ENCODE data around the gene RAB13.
"Not testable (repeated sequence)": the region's sequence is repeated elsewhere in the genome, so short reads cannot be mapped to it uniquely, and the experiment has no call there.

Gene RAB13

DNA sequence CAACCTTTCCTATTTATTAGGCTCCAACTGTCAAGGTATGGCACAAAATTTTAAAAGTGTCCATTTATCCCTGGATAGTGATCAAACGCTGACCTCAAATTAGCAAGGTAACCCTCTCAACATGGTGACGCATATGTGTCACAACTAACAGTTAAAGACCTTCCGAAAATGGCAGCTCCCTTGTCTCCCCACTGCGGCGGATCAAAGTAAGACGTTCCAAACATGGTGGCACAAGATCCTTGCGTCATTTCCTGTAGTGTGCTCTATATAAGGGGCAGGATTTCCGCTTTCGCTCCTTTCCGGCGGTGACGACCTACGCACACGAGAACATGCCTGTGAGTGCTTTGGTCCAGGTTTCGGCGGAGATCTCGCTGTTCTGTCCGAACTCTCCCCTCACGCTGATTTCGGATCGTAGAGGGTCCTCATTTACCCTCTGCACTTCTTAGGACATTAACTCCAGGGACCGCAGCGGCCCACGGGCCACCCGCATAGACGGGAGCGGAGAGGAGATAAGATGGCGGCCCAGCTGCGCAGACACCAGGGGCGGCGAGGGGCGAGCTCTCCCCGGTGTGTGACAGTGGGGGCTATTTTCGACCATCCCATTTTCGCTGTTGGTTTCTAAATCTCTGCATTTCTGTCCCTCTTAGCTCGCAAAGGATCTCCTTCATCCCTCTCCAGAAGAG, 4.5 kb upstream of the RAB13 start, which contains the start of gene RPS27:
Gene RPS27, plus strand, starts transcription at position 295 of the 683 bp plus-strand sequence. Its CDS starts 35 bp downstream, at position 330.
- H3K4me3 ChIP-seq (ENCODE audit: low read length), result peak within 1 kb of the TSS; percentile 67
- TF ChIP-seq ZNF274 (IDR thresholded peaks at IDR 0.05; ENCODE audit: low read depth, low read length), result no peak

DNA sequence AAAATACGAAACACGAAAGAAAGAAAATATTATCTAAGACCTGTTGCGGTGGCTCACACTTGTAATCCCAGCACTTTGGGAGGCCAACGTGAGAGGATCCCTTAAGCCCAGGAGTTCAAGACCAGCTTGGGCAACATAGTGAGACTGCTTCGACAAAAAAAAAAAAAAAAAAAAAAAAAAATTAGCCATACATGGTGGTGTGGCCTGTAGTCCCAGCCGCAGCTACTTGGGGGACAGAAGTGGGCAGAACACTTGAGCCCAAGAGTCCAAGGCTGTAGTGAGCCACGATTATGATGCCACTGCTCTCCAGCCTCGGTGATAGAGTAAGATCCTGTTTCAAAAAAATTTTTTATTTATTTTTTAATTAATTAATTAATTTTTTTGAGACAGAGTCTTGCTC, 1.5 kb upstream of the RAB13 start:
- H3K4me3 ChIP-seq (ENCODE audit: low read length), result no peak overlapping the region
- no peak for TF ChIP-seq ZNF274 (IDR thresholded peaks at IDR 0.05; ENCODE audit: low read depth, low read length)

DNA sequence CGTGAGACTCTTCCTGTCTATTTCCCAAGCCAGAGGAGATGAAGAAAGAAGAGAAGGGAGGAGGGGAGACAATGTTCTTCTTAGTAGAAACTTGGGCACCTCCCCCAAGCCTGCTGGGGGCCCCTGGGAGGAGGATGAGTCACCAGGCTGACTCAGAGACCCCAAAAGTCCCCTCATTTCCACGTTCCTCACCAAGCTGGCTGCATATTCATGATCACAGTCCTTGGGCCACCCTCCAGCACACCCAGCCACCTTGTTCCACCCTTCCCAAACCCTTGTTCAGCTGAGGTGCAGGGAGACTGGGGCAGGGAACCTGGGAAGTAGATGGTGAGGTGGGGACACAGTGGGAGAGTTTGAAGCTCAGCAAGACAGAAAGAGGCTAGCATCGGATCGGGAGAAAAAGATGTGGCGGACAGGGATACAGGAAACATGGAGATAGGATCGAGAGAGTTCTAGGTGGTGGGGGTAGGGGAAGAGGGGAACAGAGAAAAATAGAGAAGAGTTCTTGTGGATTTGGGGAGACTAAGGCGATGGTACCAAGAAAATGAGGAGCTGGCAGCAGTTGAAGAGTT, 712 bp downstream of the RAB13 start:
- peak overlapping the region; percentile 51 for H3K4me3 ChIP-seq (ENCODE audit: low read length)
- TF ChIP-seq ZNF274 (IDR thresholded peaks at IDR 0.05; ENCODE audit: low read depth, low read length), result no peak

DNA sequence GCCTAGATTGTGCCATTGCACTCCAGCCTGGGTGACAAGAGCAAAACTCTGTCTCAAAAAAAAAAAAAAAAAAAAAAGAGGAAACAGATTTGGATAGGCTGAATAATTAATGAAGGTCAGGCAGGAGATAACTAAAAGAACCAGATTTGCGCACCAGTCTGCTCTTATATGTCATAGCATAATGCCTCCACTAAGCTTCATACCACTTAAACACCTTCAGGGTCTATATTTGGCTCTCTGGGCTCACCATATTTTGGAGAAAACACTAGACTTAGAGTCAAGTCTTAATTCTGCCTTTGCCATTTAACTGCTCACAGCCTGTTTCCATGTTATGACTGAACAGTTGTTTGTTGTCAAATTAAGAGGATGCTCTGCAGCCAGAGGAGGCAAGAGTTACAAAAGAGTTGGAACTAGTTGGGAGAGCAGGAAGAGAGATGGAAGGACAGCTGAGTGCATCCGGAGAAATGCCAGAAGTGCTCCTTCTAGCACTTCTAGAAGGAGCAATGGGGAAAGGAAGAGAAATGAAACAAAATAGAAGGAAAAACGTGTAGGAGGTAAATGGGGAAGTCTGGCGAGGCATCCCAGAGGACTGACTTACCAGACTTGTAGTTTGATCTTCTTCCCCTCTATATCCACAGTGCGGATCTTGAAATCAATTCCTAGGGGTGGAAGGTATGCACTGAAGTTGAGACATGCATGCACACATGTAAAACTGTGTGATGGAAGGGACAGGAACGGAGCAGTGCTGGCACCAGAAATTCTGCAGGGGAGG, 1.8 kb downstream of the RAB13 start:
- TF ChIP-seq ZNF274 (IDR thresholded peaks at IDR 0.05; ENCODE audit: low read depth, low read length), result no peak
- no peak overlapping the region for H3K4me3 ChIP-seq (ENCODE audit: low read length)

DNA sequence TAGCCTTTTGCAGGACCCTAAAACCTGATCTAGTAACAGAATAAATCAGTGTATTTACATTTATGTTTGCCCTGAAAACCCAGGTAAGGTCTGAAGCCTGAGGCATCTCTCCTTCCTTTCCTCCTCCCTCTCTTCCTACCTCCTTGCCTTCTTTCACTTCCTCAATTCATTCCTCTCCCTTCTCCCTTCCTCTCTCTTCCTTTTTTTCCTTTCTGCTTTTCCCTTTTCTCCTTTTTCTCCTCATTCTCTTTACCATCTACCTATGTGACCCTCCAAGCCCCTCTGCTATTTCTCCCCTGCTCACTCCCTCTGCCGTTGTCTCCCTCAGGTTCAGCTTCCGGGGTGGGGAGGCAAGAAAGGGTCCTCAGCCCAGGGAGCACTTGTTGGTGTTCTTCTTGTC, 4.4 kb downstream of the RAB13 start:
- H3K4me3 ChIP-seq (ENCODE audit: low read length), result not testable (repeated sequence)

DNA sequence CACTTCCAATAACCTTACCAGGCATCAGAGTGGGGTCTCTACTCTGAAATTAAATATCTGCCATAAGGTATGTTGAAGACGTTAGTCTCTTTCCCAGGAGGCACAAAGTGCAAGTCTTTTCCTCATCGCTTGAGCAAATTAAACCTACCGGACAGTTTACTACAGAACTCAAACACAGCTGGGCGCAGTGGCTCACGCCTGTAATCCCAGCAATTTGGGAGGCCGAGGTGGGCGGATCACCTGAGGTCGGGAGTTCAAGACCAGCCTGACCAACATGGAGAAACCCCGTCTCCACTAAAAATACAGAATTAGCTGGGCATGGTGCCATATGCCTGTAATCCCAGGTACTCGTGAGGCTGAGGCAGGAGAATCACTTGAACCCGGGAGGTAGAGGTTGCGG, 7.0 kb downstream of the RAB13 start:
- H3K4me3 ChIP-seq (ENCODE audit: low read length), result not testable (repeated sequence)

DNA sequence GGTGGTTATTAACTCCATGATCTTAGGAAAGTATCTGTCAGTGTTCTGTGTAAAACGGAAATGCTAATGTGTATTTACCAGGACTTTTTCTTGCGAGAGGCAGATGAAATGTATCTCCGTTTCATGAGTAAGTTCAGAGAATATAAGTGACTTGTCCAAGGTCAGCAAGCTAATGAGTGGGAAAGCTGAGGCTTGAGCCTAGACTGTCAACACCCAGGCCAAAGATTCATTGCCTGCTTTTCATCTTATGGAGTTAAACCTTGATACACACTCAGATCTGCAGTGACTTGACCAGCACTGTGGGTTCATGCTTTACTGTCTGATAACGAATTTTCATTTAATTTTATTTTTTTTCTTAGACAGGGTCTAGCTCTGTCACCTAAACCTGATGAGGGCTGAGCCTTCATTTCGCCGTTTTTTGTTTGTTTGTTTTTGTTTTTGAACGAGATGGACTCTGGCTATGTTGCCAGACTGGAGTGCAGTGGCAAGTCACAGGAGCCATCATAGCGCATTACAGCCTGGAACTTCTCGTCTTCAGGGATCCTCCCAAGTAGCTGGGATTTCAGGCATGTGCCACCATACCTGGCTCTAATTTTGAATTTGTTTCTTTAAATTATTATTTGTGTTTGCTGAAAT, 7.7 kb downstream of the RAB13 start:
- H3K4me3 ChIP-seq (ENCODE audit: low read length), result peak overlapping the region; percentile 83
- no peak for TF ChIP-seq ZNF274 (IDR thresholded peaks at IDR 0.05; ENCODE audit: low read depth, low read length)

DNA sequence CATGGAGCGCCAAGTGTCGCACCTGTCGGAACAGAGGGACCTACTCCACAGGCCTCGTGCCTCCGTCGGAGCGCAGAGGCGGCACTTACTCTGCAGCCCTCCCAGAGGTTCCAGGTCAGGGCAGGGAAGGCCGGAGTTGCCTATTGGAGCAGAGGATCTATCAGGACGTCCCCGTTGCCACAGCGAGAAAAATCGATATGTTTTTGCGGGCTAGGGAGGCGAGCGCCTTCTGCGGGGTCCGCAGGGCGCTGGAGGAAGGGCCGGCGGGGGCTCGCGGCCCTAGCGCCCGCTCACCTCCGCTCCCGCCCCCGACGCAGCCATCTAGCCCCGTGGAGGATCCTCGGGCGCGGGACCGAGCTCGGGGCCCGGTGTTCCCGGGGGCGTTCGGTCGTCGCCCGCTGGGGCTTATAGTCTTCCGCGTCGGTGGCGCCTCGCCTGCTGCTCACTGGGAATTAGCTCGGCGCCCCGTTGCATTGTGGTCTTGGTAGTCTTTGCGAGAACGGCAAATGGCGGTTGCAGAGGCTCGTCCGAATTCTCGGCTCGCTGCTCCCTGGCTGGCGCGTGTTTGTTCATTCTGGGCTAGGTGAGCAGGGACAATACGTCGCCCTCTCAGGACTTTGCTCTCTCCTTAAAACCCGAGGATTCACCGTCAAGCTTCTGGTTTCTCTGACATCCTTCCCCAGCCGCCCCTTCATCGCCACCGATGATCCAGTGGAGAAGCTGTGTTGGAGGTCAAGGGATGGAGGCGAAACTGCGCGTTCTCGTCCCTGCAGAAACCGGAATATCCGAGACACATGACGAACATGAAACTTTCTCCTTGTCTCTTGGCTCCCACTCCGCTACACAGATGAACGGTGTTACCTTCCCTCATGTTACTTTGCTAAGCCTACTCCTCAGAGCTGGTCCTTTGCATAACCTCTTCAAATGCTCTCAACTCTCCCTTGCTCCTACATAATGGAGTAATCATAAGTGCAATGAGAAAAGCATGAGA, 8.6 kb downstream of the RAB13 start, which contains the start of gene JTB:
Gene JTB, minus strand, starts transcription at position 425 of the 991 bp plus-strand sequence. Its CDS starts 422 bp downstream, at position 3.
- peak within 1 kb of the TSS; percentile 83 for H3K4me3 ChIP-seq (ENCODE audit: low read length)
- TF ChIP-seq ZNF274 (IDR thresholded peaks at IDR 0.05; ENCODE audit: low read depth, low read length), result no peak

DNA sequence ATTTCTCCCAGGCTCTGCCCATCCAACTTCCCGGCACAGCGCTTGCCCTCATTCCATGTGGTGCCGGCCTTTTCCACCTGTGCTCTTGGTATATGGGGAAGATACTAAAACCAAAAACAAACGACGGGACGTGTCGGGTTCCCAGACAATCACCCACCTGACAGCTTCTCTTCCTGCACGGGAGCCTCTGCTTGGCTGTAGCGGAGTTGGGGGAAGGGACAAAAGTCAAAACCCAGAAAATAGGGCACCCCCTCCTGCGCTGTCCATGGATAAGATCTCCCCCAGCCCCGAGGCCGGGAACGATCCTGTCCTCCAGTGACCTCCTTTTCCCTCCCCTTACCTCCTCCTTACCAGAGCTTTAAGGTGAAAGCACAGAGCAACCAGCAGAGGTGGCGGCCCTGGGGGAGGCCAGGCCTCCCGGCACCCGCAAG, 9.3 kb downstream of the RAB13 start:
- H3K4me3 ChIP-seq (ENCODE audit: low read length), result peak overlapping the region; percentile 83
- TF ChIP-seq ZNF274 (IDR thresholded peaks at IDR 0.05; ENCODE audit: low read depth, low read length), result no peak

DNA sequence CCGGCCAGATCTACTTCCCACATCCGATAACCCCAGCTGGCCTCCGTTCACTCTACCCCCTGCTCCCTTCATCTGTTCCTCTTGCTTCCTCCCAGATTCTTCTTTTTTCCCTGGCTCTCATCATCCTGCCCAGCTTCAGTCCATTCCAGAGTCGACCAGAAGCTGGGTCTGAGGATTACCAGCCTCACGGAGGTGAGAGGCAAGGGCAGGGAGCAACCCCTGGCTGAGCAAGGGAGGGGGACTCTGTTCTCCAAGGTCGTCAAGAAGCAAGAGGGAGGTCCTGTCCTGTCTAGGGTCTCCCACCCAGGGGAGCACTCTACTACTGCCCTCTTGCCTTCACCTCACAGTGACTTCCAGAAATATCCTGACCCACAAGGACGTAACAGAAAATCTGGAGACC, 12.6 kb downstream of the RAB13 start:
- no peak overlapping the region for H3K4me3 ChIP-seq (ENCODE audit: low read length)
- TF ChIP-seq ZNF274 (IDR thresholded peaks at IDR 0.05; ENCODE audit: low read depth, low read length), result no peak

DNA sequence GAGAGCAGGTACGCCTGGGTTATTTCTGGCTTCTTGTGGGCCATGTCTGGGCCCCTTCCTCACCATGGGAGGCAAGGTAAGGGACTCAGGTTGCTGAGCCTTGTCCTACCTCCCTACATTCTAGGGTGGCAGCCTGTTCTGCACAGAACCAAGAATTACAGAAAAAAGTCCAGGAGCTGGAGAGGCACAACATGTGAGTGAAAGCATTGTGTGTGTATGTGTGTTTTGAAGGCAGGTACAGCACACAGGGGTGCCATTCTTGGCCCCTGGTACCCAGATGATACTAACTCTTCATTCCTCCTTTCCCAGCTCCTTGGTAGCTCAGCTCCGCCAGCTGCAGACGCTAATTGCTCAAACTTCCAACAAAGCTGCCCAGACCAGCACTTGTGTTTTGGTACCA, 13.1 kb downstream of the RAB13 start:
- TF ChIP-seq ZNF274 (IDR thresholded peaks at IDR 0.05; ENCODE audit: low read depth, low read length), result no peak
- no peak overlapping the region for H3K4me3 ChIP-seq (ENCODE audit: low read length)

DNA sequence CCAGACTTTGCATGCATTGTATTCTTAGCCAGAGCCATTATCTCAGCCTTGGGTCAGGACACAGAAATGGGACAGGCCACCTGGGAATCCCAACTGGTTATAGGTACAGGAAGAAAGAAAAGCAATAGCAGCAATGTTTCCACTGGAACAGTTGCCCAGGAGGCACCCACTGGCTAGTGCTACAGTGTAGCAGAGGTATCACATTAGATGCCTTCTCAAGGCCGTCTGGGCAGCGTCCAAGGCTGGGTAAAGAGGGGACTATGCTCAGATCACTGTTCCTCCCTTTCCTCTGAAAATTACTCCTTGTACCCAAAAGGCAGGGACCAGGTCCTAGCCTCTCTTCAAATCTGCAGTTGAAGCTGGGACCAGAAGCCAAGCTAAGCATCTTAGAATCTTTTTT, 15.8 kb downstream of the RAB13 start:
- no peak overlapping the region for H3K4me3 ChIP-seq (ENCODE audit: low read length)
- no peak for TF ChIP-seq ZNF274 (IDR thresholded peaks at IDR 0.05; ENCODE audit: low read depth, low read length)

DNA sequence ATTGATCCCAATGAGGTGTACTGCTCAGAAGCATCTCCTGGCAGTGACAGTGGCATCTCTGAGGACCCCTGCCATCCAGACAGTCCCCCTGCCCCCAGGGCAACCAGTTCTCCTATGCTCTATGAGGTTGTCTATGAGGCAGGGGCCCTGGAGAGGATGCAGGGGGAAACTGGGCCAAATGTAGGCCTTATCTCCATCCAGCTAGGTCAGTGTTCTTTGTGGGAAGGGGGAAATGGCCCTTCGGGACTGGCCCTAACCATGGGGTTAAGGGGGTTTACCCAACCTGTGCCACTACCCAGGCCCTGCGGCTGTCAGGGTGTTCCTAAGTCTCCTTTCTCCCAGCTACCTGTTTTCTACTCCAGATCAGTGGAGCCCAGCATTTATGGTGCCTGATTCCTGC, 17.2 kb downstream of the RAB13 start:
- no peak for TF ChIP-seq ZNF274 (IDR thresholded peaks at IDR 0.05; ENCODE audit: low read depth, low read length)
- peak overlapping the region; percentile 70; the same call in 1 of the 2 replicates for H3K4me3 ChIP-seq (ENCODE audit: low read length)

Measured in GM08714 (cell line).